SHP77 treated with DMSO at 0.1 percent for 48 hours (cell line): ENCODE data around the gene COG3.

ENCODE experiments used
- DNase-seq: peaks from one replicate; lab custom pipeline; 2025; lab: John Stamatoyannopoulos, UW

COG3 gene

DNA sequence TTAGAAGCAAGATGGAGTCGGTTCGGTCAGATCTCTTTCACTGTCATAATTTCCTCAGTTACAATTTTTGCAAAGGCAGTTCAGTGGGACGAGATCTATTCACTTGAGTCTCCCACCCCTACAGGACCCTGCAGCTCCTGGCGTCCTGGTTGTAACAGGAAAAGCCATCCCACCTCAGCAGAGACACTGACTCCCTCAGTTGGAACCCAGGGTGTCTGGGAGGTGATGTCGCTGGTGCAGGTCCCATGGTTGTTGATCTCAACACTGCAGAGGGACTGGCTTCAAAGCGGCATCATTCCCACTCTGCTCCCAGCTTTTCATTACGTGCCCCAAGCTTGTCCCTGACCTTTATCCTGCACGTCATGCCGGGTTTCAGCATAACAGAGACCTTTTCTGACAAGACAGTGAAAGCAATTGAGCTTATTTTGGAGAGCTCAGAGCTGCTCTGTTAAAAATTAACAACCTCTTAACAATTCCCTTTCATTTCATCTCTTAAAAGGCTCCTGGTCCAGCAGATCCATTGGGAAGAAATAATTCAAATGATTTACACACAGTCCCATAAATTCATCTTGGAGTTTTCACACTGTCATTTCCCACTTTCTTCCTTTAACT lies 17.6 kb upstream of the COG3 start:
- DNase-seq: no peak

DNA sequence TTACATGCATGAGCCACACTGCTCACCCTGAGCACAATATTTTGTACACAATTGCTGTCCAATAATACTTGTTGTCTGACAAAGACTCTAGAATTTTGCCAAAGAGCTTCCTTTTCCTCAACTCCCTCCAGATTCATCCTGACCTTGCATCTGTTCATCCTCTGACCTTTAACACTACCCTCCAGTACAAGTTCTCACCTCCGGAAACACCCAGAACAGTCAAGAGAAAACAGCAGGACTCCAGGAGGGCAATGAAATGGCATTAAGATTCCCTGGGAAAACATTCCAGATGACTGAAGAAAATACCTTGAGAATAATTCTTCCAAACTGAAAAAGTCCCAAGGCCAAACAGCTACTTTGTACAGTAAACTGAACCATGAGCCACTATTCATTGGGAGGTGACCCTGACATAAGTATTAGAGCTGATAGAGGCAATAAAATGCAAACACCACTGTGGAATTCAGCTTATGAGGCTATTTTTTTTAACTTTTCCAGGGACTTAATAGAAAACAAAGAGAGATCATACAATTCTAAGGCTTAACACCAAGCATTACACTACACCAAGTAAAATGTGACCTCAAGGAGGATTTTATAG lies 15.7 kb upstream of the COG3 start:
- DNase-seq: no peak

DNA sequence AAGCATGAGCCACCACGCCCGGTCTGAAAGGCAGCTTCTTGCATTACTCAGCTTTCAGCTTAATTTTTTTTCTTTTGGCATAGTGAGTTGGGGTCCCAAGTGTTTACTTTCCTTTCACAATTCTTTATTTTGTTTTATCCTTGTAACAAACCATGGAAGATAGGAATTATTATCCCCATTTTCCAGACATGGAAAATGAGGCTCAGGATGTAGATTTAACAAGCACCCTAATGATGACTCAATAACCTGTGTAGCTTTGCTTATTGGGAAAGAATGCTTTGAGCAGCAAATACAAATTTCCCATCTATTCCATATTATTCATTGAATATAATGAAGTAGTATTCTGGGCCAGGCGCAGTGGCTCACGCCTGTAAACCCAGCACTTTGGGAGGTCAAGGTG lies 13.5 kb upstream of the COG3 start:
- no peak for DNase-seq

DNA sequence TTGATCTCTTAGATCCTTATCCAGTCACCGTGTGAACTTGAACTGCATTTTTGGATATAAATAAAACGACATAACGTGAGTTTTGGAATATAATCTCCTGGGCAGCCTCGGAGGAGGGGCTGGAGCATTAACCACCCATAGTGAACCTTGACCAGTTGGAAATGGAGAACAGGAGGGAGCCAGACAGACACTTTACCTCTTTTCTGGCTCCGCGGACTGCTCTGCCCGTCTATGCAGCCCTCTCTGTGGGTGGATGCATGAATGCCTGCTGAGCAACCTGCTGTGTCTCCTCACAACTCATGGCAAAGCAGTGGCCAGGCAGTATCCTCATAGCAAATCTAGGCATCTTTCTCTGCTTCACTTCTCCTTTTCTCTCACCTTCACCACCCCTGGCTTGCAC lies 10.5 kb upstream of the COG3 start:
- no peak for DNase-seq

DNA sequence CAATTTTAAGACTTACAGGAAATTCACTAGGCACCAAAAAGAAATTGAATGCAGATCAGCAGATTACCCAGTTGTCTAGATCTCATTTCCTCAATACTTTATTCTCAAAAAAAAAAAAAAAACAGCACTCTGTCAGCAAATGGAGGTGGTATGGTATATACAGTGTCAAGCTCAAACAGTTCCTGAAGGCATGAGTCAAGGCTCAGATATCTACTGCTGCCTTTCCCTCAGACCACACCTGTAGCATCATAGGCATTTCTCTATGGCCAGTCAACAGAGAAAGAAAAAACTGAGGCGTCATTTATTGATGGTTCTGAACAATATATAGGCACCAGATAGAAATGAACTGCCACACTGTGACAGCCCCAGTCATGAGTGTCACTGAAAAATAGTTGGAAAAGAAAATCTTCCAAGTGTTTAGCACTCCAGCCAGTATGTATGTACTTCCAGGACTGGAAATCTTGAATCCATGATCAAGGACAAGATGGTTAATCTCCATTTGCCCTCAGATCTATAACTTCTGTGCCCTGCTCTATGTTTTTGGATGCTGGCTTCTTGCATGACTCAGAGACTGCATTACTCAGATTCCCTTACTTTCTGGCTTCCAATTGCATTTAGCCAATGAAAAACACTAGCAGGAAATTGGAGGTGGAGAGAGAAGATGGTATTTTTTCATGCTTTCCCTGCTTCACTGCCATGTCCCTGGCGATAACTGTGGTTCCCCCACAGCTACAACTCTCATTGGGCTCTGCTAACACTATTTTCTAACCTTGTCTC lies 8.4 kb upstream of the COG3 start:
- DNase-seq: no peak

DNA sequence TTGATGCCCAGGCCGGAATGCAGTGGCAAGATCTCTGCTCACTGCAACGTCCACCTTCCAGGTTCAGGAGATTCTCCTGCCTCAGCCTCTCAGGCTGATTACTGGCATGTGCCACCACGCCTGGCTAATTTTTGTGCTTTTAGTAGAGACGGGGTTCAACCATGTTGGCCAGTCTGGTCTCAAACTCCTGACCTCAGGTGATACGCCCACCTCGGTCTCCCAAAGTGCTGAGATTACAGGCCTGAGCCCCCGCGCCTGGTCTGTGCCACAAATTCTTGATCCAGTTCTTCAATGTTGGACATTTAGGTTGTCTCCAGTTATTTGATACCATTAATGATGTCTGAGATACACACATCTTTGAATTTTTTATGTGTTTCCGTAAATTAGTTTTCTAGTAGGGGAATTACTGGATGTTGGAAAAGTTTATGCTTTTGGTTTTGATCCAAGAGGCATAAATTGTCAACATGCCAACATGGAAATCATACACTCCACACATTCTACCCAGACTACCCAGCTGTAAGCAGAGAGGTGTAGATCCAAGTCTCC lies 525 bp upstream of the COG3 start:
- no peak for DNase-seq

DNA sequence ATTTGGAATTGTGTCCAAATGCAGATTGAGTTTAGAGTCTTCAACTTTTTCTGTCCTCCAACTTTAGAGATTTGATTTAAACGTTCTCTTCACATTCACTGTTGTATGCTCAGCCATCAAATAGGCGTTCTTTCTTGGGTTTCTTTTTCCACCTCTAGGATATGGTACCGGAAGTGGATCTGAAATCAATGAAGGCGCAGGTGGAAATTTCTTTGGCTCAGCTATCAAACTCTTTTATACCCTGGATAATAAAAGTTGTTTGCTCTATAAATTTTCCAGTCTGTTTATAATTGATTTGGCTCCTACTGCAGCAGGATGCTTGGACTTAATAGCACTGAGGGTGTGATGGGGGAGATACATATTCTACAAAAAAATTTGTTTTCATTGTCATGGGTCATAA lies 1.6 kb downstream of the COG3 start:
- no peak for DNase-seq

DNA sequence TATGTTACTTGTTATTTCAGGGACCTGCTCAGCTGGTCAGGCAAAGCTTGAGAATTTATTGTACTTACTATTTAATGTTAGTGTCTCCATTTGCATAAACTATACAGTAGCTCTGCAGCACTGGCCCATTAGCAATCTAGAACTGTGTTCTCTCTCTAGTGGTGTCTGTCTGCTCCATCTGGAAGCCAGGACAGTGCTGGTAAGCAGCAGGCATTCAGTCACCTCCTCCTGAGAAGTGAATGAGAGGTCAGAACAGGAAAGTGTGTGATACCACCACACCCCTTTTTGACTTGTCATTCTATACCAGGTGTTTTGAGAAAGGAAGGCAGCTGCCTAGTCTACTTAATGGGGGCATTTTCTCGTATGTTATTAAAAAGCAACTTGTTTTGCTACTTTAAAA lies 3.9 kb downstream of the COG3 start:
- no peak for DNase-seq

DNA sequence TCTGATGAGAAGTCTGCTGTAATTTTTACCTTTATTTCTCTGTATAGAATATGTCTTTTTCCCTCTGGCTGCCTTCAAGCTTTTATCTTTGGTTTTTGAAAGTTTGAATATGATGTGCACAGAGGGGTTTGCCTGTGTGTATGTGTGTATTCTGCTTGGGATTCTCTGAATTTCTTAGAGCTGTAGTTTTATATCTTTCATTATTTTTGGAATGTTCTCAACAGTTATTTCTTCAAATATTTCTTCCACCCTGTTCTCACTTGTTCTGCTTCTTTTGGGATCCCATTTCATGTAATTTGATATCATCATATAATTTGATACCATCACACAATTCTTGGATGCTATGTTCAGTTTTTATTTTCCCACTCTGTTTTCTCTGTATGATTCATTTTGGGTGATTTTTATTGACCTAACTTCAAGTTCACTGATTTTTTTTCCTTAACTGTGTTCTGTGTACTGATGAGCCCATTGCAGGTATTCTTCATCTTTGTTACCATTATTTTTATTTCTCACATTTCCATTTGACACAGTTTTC lies 7.5 kb downstream of the COG3 start:
- no peak for DNase-seq

DNA sequence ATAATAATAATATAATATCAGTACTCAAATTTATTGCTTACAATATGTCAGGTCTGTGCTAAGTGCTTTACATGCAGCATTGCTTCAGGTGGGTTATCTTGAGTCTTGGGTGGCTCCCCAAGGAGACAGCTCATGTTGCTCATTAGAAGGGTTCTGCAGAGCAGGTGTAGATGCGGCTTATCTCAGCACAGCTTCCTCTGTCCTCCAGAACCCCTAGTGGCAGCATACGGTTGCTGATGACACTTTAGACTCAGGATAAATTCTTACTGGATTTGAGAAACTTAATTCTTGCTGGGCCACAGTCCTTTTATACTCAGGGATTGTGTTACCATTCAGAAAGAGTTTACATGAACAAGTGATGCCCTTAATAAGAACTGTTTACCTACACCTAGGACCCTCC lies 8.9 kb downstream of the COG3 start:
- no peak for DNase-seq

DNA sequence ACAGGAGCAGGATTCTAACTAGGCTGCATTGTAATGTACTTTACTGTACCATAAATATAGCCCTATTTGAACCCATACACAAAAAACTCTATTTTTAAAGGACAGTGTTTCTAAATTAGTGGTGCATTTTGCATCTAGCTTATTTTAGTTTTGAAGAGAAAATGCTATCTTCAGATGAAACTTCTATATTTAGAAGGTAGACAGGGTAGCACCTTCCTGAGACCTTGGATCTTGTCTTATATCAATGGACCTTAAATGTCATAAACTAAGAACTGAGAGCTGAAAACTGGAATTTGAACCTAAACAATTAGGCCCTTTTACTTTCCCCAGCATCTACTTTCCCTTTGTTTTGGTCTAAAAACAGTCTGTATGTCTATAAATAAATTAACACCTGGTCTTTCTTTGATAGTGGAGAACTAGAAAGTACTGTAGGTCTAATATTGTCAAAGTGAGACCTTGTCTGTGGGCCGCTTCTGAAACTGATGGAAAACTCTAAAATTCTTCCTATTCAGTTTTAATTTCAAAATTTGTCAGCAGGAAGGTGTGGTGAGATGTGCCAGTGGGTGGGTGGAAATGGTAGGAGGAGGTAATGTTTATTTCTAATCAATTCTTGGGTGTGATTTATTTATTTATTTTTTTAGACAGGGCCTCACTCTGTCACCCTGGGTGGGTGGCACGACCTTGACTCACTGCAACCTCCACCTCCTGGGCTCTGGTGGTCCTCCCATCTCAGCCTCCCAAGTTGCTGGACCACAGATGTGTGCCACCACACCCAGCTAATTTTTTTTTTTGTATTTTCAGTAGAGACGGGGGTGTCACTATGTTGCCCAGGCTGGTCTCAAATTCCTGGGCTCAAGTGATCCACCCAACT lies 10.1 kb downstream of the COG3 start:
- no peak for DNase-seq

DNA sequence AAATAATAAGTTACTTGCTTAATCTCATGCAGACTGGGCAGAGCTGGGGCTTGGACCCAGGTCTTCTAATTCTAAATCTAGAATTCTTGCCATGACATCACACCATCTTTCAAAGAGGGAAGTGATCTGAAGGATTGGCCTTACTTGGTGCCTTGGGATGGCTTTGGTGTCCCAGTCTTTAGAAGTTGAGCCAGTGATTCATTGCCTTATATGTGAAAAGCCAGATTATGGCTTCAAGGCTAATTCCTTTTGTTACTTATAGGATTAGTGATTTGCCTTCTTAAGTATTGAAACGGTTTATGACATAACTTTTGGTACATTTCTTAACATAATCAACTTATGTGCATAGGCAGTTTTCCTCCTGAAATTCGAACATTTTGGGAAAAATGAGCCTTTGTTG lies 14.9 kb downstream of the COG3 start:
- no peak for DNase-seq

DNA sequence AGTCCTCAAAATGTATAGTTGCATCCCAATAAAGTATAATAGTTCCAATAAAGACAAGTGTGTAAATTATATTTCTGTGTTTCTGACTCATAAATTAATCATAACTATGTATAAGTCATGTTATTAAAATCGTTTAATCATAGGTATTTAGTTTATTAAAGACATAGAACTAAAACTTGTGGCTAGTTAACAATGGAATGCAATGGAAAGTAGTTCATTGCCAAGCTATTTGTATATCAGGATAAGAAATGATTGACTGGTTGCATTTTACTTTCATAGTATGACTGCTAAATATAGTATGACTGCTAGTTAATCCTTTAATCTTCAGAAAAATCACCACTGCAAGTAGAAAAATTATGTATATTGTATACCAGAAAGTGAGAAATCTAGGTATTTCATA lies 16.9 kb downstream of the COG3 start:
- DNase-seq: no peak

DNA sequence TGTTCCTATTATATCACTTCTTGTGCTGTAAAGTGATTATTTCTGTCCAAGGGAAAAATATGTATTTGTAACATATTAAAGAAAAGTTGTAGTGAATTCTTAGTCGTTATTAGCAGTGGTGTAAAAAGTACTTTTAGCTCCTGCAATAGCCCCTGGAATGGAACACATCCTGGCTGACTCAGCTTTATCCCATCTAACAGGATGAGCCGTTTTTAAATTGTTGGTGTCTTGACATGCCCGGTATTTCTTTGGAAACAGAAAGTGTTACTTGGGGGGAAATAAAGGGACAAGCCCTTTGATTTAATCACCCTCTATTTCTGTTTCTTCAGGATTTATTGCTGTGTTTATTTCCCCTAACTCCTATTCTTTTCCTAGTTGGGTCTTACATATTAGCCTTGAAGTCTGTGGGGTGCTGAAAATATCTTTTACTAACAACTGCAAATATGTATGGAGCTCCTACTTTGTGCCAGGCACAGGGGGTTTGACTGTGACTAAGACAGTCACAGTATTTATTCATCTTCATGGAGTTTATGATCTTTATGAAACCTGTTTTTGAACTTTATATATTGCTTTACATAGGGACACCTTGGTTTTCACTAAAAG lies 17.9 kb downstream of the COG3 start:
- DNase-seq: no peak

DNA sequence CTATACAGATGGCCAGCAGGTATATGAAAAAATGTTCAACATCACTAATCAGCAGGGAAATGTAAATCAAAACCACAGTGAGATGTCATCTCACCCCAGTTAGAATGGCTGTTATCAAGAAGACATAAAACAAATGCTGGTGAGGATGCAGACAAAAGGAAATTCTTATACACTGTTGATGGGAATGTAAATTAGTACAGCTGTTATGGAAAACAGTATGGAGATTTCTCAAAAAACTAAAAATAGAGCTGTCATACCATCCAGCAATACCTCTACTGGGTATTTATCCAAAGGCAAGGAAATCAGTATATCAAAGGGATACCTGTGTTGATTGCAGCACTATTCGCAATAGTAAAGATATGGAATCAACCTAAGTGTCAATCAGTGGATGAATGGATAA lies 22.9 kb downstream of the COG3 start:
- DNase-seq: no peak

DNA sequence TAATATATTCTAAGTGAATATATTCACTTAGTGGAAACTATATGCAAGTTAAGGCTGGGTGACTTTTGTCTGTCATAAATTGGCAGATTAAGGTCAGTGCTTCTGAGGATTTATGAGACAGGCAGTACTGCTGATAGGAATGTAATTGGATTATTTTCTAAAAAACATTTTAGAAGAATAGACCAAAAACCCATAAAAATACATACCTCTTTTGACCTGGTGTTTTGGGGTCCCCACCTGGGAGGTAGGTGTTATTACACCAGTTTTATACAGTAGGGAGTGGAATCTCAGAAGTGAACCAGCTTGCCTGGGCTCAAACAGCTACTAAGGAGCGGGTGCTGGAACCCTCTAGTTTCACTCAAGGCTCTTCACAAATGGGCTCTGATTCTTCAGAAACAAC lies 25.3 kb downstream of the COG3 start:
- DNase-seq: no peak

DNA sequence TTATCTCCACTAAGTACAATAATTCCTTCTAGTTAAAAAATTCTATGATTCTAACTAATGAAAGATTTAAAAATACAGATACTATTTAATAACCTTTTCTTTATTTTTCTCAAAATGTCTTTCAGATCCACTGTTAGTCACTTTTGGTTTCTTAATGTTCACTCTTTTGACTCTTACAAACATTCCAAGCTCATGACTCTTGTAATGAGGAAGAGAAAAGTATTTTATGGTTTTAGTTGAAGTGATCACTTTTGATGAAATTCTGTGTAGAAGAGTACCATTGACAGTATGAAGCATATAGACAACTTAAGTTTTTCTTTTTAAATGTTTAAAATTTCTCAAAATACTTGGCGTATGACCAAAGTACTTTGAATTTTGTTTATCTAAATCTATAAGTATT lies 27.8 kb downstream of the COG3 start:
- DNase-seq: no peak

DNA sequence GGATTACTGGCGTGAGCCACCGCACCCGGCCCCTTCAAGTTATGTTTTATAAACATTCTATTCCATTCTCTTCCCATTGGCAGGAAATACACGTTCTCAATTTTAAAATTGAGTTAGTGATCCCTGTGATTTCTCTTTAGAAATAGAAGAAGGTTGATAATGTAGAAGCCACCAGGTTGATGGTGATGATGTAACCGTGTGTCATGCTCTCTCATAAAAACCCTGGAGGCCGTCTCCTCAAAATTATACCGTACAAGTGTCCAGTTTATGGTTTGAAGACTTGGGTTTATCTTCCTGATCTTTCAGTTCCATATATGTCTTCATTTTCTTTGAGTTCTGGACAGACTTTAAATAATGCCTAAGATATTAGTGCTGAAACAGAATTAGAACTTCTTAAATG lies 32.2 kb downstream of the COG3 start:
- no peak for DNase-seq

DNA sequence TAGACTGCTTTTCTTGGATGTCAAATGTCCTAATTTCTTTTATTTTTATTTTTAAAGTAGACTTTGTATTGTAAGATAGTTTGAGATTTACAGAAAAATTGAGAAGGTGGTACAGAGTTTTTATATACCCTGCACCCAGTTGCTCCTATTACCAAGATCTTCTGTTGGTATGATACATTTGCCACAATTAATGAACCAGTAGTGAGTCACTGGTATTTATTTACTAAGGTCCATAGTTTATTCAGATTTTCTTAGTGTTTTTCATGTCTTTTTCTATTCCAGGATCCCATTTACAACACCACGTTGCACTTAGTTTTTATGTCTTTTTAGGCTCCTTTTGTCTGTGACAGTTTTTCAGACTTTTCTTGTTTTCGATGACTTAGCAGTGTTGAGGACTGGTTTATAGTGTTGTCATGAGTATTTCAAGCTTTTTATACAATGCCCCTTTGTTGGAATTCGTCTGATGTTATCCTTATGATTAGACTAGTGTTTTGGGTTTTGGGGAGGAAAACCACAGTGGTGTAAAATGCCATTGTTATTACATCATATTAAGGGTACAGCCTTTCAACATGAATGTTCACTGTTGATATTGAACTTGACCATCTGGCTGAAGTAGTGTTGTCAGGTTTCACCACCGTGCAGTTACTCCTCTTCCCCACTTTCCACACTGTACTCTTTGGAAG lies 35.9 kb downstream of the COG3 start:
- no peak for DNase-seq

DNA sequence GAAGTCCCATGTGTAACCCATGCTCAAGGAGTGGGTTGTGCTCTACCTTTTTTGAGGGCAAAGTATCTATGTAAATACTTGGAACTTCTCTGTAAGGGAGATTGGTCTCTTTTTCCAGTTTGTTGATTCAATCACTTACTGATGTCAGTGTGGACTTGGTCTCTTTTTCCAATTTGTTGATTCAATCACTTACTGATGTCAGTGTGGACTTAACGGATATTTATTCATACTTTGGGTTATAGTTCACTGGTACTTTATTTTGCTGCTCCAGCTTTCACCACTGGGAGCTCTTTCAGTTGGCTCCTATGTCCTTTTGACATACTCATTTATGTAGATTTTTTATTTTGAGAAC lies 36.4 kb downstream of the COG3 start:
- DNase-seq: no peak

DNA sequence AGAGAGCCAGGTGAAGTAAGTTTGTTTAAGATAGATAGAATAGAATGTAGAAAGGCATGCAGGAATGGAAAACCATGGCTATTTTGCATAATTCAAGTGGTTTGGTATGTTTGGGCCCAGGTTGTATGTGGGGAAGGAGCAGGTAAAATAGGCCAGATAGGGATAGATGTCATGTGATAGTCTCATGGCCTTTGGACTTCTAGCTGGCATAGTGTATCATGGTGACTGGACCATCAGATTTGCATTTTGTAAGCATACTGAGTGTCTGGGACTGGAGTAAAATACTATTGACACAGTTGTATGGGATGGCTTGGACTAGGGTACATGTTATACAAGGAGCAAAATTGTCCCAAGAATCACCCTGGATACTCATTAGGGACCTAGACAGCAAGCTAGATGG lies 38.9 kb downstream of the COG3 start:
- no peak for DNase-seq
